GM12892 (cell line): Measurements from ENCODE around the gene KRTAP12-1.

Source experiments
- POLR2A ChIP-seq: IDR thresholded peaks from 2 replicates; pipeline ENCODE4 v1.6.1; 2011; ENCODE audit warnings: low read depth, low read length, control low read depth
- TAF1 ChIP-seq: IDR thresholded peaks from 2 replicates; pipeline ENCODE4 v1.6.1; 2011; ENCODE audit warnings: low read depth, mild to moderate bottlenecking, control low read depth, low read length, borderline replicate concordance

- TF ChIP-seq POLR2A (no peak), TAF1 (no peak)
Measured at GRCh38 chr21:44710294-44710665, 28.3 kb upstream of the KRTAP12-1 start.
